ENCODE measurements around the gene CBR1. TPM values are rescaled to one million over a fixed set of nuclear protein-coding genes. Genes with fewer than 3 reads are reported as not detected.

The CBR1 gene
- total and polyA plus RNA-seq, 7 donors: 102 to 264 (median 180) TPM

DNA sequence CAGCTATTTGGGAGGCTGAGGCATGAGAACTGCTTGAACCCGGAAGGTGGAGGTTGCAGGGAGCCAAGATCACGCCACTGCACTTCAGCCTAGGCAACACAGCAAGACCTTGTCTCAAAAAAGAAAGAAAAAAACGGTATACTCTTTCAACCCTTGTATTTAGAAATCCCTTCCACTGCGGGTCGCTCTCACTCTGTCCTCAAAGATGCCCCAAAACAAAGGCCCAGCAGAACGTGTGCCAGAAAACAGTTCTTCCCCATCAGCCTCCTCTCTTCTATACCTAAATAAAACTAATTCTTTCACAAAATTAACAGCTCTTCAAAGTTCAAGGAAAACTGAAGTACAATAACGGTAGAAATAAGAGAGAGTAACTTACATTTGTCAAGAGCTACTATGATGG is 22.7 kb upstream of the CBR1 start:
- no peak for DNase-seq
- Histone ChIP-seq H3K9me3 (no peaks in the 10 kb centered on the region), H3K27me3 (no peaks in the 10 kb centered on the region), H3K27ac (no peak overlapping the region), H3K4me1 (no peaks in the 10 kb centered on the region), H3K4me3 (no peak overlapping the region), H3K36me3 (peaks cover 10 to 99% (median 45%) of the 10 kb centered on the region in 4 donors)
- WGBS, 2 donors: 79 to 84% methylated on average over 7 of the region's 7 CpGs
- no peak for TF ChIP-seq EP300 (IDR thresholded peaks at IDR 0.05)
- no peak for TF ChIP-seq POLR2AphosphoS5 (IDR thresholded peaks at IDR 0.05)
- TF ChIP-seq, protein P1, sequence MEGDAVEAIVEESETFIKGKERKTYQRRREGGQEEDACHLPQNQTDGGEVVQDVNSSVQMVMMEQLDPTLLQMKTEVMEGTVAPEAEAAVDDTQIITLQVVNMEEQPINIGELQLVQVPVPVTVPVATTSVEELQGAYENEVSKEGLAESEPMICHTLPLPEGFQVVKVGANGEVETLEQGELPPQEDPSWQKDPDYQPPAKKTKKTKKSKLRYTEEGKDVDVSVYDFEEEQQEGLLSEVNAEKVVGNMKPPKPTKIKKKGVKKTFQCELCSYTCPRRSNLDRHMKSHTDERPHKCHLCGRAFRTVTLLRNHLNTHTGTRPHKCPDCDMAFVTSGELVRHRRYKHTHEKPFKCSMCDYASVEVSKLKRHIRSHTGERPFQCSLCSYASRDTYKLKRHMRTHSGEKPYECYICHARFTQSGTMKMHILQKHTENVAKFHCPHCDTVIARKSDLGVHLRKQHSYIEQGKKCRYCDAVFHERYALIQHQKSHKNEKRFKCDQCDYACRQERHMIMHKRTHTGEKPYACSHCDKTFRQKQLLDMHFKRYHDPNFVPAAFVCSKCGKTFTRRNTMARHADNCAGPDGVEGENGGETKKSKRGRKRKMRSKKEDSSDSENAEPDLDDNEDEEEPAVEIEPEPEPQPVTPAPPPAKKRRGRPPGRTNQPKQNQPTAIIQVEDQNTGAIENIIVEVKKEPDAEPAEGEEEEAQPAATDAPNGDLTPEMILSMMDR (IDR thresholded peaks at IDR 0.05): no peak
- no peak for TF ChIP-seq POLR2A (IDR thresholded peaks at IDR 0.05)
- intact Hi-C loops (cut with DNase I): no loop called here

DNA sequence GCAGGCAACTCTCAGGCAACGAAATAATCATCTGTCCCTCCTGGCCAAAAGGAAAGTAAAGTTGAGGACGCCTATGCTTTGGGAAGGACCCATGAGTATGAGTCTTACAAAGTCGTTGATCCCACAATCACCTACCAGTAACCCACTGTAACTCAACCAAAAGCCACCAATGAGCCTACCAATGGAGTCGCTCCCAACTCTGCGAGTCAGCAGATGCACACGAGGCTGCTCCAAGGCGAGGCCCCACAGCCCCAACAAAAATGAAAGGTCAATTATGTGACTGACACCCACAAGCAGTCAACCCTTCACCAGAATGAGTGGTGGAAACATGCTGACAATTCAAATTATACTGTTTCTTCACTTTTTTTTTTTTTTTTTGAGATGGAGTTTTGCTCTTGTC is 21.5 kb upstream of the CBR1 start:
- H3K4me1 ChIP-seq: no peaks in the 10 kb centered on the region
- intact Hi-C loops (cut with DNase I): no loop called here
- H3K9me3 ChIP-seq: no peaks in the 10 kb centered on the region
- 93 to 97% methylated on average over 7 of the region's 7 CpGs for WGBS, 2 donors
- peaks cover 16 to 99% (median 47%) of the 10 kb centered on the region in 4 donors for H3K36me3 ChIP-seq
- no peak for TF ChIP-seq EP300 (IDR thresholded peaks at IDR 0.05)
- TF ChIP-seq, protein P1 (IDR thresholded peaks at IDR 0.05): no peak
- no peak for TF ChIP-seq POLR2A (IDR thresholded peaks at IDR 0.05)
- no peak for TF ChIP-seq POLR2AphosphoS5 (IDR thresholded peaks at IDR 0.05)
- no peak for DNase-seq
- no peaks in the 10 kb centered on the region for H3K27me3 ChIP-seq
- no peak overlapping the region for H3K27ac ChIP-seq
- no peak overlapping the region for H3K4me3 ChIP-seq

DNA sequence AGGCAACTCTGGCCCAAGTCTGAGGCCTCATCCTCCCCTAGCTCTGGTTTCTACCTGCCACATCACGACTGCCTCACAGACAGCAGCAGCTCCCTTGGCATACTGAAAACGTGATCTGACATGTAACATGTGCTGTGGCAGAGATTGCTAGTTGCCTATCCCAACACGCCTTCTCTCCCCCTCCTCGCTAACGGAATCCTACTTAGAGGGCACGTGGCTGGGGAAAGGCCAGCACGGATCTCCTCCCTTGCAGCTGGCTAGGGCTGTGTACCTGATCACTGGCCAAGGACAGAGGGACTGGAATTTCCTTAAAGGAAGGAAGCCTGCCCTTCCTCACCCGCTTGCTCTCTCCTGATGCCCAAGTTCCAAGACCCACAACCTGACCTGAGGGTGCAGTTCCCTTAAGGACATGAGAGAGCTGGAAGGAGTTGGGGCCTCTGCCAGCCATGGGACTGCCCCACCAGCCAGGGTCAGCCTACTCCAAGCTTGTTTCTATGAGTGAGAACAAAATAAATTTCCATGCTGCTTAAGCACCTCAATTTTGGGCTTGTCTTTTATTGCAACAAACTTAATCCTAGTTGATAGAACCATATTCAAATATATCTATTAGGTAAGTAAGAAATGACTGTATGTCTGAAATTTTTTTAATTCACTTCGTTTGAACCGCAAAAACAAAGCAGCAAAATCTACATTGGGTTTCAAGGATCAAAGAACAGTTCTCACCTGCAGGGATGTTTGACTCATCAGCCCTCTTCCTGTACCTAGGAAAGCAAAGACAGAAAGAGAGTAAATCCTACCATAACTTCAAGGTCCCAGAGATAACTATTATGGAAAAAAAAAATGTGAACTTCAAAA is 16.7 kb upstream of the CBR1 start:
- no peak for DNase-seq
- intact Hi-C loops (cut with DNase I): no loop called here
- TF ChIP-seq EP300 (IDR thresholded peaks at IDR 0.05) (no peak), POLR2AphosphoS5 (IDR thresholded peaks at IDR 0.05) (no peak), POLR2A (IDR thresholded peaks at IDR 0.05) (no peak)
- TF ChIP-seq, protein P1 (IDR thresholded peaks at IDR 0.05): no peak
- H3K27ac ChIP-seq: no peak overlapping the region
- H3K36me3 ChIP-seq: peaks cover 28 to 100% (median 42%) of the 10 kb centered on the region in 4 donors
- peaks cover 0 to 3% (median 2%) of the 10 kb centered on the region in 4 donors for H3K4me1 ChIP-seq
- no peak overlapping the region for H3K4me3 ChIP-seq
- H3K27me3 ChIP-seq: no peaks in the 10 kb centered on the region
- no peaks in the 10 kb centered on the region for H3K9me3 ChIP-seq
- 86 to 88% methylated on average over 10 of the region's 10 CpGs for WGBS, 2 donors

DNA sequence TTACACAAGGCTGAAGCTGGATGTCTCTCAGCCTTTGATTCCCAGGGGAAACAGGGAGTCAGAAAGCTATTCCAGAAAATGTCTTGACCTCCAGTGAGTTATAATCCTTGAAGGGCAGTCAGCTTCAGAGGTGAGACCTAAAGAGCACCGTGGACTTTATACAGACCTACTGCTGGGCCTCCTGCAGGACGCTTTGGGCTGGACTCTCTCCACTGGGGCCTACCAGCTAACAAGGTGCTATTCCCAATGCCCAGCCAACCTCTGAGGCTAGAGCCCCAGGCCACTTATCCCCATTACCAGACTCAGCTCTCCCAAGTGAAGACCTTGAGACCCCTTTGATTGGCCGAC is 16.1 kb upstream of the CBR1 start:
- no peak overlapping the region for H3K4me3 ChIP-seq
- H3K4me1 ChIP-seq: peaks cover 0 to 9% (median 6%) of the 10 kb centered on the region in 4 donors
- intact Hi-C loops (cut with DNase I): no loop called here
- no peaks in the 10 kb centered on the region for H3K9me3 ChIP-seq
- no peak overlapping the region for H3K27ac ChIP-seq
- no peaks in the 10 kb centered on the region for H3K27me3 ChIP-seq
- TF ChIP-seq POLR2AphosphoS5 (IDR thresholded peaks at IDR 0.05) (no peak), EP300 (IDR thresholded peaks at IDR 0.05) (no peak), POLR2A (IDR thresholded peaks at IDR 0.05) (no peak)
- TF ChIP-seq, protein P1 (IDR thresholded peaks at IDR 0.05): no peak
- WGBS, 2 donors: 87 to 89% methylated on average over 3 of the region's 3 CpGs
- peaks cover 33 to 100% (median 39%) of the 10 kb centered on the region in 4 donors for H3K36me3 ChIP-seq
- no peak for DNase-seq
